H9 (cell line): ENCODE data around the gene CAPG. TPM values are rescaled to one million over a fixed set of nuclear protein-coding genes. Genes with fewer than 3 reads are reported as not detected.

ENCODE experiments used
- DNase-seq: peaks from one replicate; pipeline ENCODE4 v3.0.0-alpha.2; 2017
- H2AFZ ChIP-seq: one replicate; pipeline ENCODE4 v1.6.1; 2013; ENCODE audit warnings: mild to moderate bottlenecking, low read length, control low read depth, moderate library complexity
- H2AK5ac ChIP-seq: 2 replicates; pipeline ENCODE4 v1.6.1; 2013; ENCODE audit warnings: low read length, control low read depth, mixed read lengths; ENCODE audit not compliant: insufficient read length
- H2BK120ac ChIP-seq: one replicate; pipeline ENCODE4 v1.6.1; 2013; ENCODE audit warnings: low read depth, mild to moderate bottlenecking, low read length, control low read depth, inconsistent platforms; ENCODE audit not compliant: poor library complexity, severe bottlenecking
- H2BK12ac ChIP-seq: 2 replicates; pipeline ENCODE4 v1.6.1; 2013; ENCODE audit warnings: low read length, control low read depth, mixed read lengths, low read depth; ENCODE audit not compliant: insufficient read length
- H2BK15ac ChIP-seq: 2 replicates; pipeline ENCODE4 v1.6.1; 2013; ENCODE audit warnings: low read depth, low read length, control low read depth
- H2BK20ac ChIP-seq: one replicate; pipeline ENCODE4 v1.6.1; 2013; ENCODE audit warnings: low read depth, mild to moderate bottlenecking, low read length, control low read depth, inconsistent platforms; ENCODE audit not compliant: poor library complexity, severe bottlenecking
- H2BK5ac ChIP-seq: 2 replicates; pipeline ENCODE4 v1.6.1; 2013; ENCODE audit warnings: low read length, control low read depth, mixed read lengths; ENCODE audit not compliant: insufficient read length
- H3K14ac ChIP-seq: 2 replicates; pipeline ENCODE4 v1.6.1; 2013; ENCODE audit warnings: low read length, control low read depth; ENCODE audit not compliant: insufficient read depth
- H3K18ac ChIP-seq: 2 replicates; pipeline ENCODE4 v1.6.1; 2013; ENCODE audit warnings: low read depth, mild to moderate bottlenecking, mixed read lengths, low read length, control low read depth; ENCODE audit not compliant: insufficient read length
- H3K23ac ChIP-seq: 2 replicates; pipeline ENCODE4 v1.6.1; 2013; ENCODE audit warnings: low read length, control low read depth, mixed read lengths, low read depth; ENCODE audit not compliant: insufficient read length
- H3K23me2 ChIP-seq: 2 replicates; pipeline ENCODE4 v1.6.1; 2013; ENCODE audit warnings: low read depth, mild to moderate bottlenecking, mixed read lengths, low read length, control low read depth; ENCODE audit not compliant: insufficient read length, poor library complexity, severe bottlenecking
- H3K27ac ChIP-seq: 2 replicates; pipeline ENCODE4 v1.5.1; 2013; ENCODE audit warnings: low read length, control low read depth, mixed read lengths, low read depth; ENCODE audit not compliant: insufficient read length
- H3K27me3 ChIP-seq: 2 replicates; pipeline ENCODE4 v1.6.1; 2013; ENCODE audit warnings: low read length, control low read depth, inconsistent platforms; ENCODE audit not compliant: insufficient read depth
- H3K4ac ChIP-seq: 2 replicates; pipeline ENCODE4 v1.6.1; 2013; ENCODE audit warnings: low read depth, mild to moderate bottlenecking, control low read depth, inconsistent platforms, low read length, moderate library complexity
- H3K4me1 ChIP-seq: 2 replicates; pipeline ENCODE4 v1.6.1; 2013; ENCODE audit warnings: low read length, control low read depth, inconsistent platforms; ENCODE audit not compliant: insufficient read depth
- H3K4me2 ChIP-seq: 2 replicates; pipeline ENCODE4 v1.6.1; 2013; ENCODE audit warnings: low read length, control low read depth, mixed read lengths; ENCODE audit not compliant: insufficient read length, insufficient read depth
- H3K56ac ChIP-seq: 2 replicates; pipeline ENCODE4 v1.6.1; 2013; ENCODE audit warnings: low read depth, mild to moderate bottlenecking, mixed read lengths, low read length, control low read depth; ENCODE audit not compliant: insufficient read length
- H3K79me1 ChIP-seq: 2 replicates; pipeline ENCODE4 v1.6.1; 2013; ENCODE audit warnings: low read depth, mild to moderate bottlenecking, moderate library complexity, low read length, control low read depth, inconsistent platforms; ENCODE audit not compliant: insufficient read depth, poor library complexity, severe bottlenecking
- H3K79me2 ChIP-seq: 2 replicates; pipeline ENCODE4 v1.6.1; 2013; ENCODE audit warnings: low read length, control low read depth, inconsistent platforms; ENCODE audit not compliant: insufficient read depth
- H3K9ac ChIP-seq: 2 replicates; pipeline ENCODE4 v1.6.1; 2013; ENCODE audit warnings: low read length, control low read depth, mixed read lengths; ENCODE audit not compliant: insufficient read length; ENCODE audit errors: extremely low read depth
- H3K9me3 ChIP-seq: one replicate; pipeline ENCODE4 v1.6.1; 2013; ENCODE audit warnings: low read depth, low read length, inconsistent platforms; ENCODE audit not compliant: control insufficient read depth
- H3T11ph ChIP-seq: one replicate; pipeline ENCODE4 v1.6.1; 2013; ENCODE audit warnings: mild to moderate bottlenecking, low read length, control low read depth, inconsistent platforms
- H4K20me1 ChIP-seq: one replicate; pipeline ENCODE4 v1.6.1; 2013; ENCODE audit not compliant: control insufficient read depth, insufficient read length, insufficient read depth
- H4K5ac ChIP-seq: 2 replicates; pipeline ENCODE4 v1.6.1; 2013; ENCODE audit warnings: low read depth, mild to moderate bottlenecking, mixed read lengths, low read length, control low read depth; ENCODE audit not compliant: insufficient read length
- H4K8ac ChIP-seq: replicated peaks from 2 replicates; pipeline ENCODE4 v1.6.1; 2013; ENCODE audit warnings: low read length, control low read depth, mixed read lengths, low read depth; ENCODE audit not compliant: insufficient read length
- H4K91ac ChIP-seq: 2 replicates; pipeline ENCODE4 v1.6.1; 2013; ENCODE audit warnings: low read depth, mild to moderate bottlenecking, moderate library complexity, mixed read lengths, low read length, control low read depth; ENCODE audit not compliant: insufficient read length
- H3K27ac Mint-ChIP-seq, 3 experiments: 2 replicates in 2 of 3; 3 replicates in 1 of 3; pipeline ENCODE4 v1.8.0; 2020 to 2021; ENCODE audit warnings: mixed read lengths in 3 of 3, mild to moderate bottlenecking in 1 of 3, moderate library complexity in 1 of 3
- H3K27me3 Mint-ChIP-seq: 2 replicates; pipeline ENCODE4 v1.8.0; 2021; ENCODE audit warnings: low read depth, mild to moderate bottlenecking, moderate library complexity, mixed read lengths
- H3K36me3 Mint-ChIP-seq, 3 experiments: 2 replicates in 2 of 3; 3 replicates in 1 of 3; pipeline ENCODE4 v1.8.0; 2020 to 2021; ENCODE audit warnings: low read depth in 3 of 3, mixed read lengths in 3 of 3; ENCODE audit not compliant: insufficient read depth in 1 of 3
- H3K4me1 Mint-ChIP-seq, 2 experiments: 2 replicates each; pipeline ENCODE4 v1.8.0; 2020; ENCODE audit warnings: mixed read lengths in 2 of 2
- H3K4me3 Mint-ChIP-seq, 2 experiments: 2 replicates in 1 of 2; 3 replicates in 1 of 2; pipeline ENCODE4 v1.8.0; 2020 to 2021; ENCODE audit warnings: mild to moderate bottlenecking in 2 of 2, mixed read lengths in 2 of 2, moderate library complexity in 1 of 2
- H3K9me3 Mint-ChIP-seq, 2 experiments: 2 replicates in 1 of 2; 3 replicates in 1 of 2; pipeline ENCODE4 v1.8.0; 2020; ENCODE audit warnings: mild to moderate bottlenecking in 2 of 2, mixed read lengths in 2 of 2, moderate library complexity in 1 of 2
- WGBS: extraction: QIAGEN DNeasy Blood & Tissue Kit; methylation state at CpG from one replicate; pipeline ENCODE4 v1.1.7; 2013; ENCODE audit warnings: missing lambda C conversion rate, low lambda C conversion rate, mixed read lengths; ENCODE audit not compliant: insufficient read length; ENCODE audit errors: extremely low coverage; 5-methylcytosine and 5-hydroxymethylcytosine counted together
- total RNA-seq: library from RNA; stranded (reverse); gene quantifications from 2 replicates; pipeline ENCODE4 v1.2.1, GENCODE V29; 2021
- TF ChIP-seq, protein P1 (sequence below): fragments of 200-600 bp; sonication (generic); conservative IDR thresholded peaks from 3 replicates; pipeline ENCODE4 v1.8.0; 2021; ENCODE audit warnings: antibody characterized with exemption, mild to moderate bottlenecking

Gene CAPG
- total RNA-seq, 1 experiment from 2014 or later = 72.8 TPM

DNA sequence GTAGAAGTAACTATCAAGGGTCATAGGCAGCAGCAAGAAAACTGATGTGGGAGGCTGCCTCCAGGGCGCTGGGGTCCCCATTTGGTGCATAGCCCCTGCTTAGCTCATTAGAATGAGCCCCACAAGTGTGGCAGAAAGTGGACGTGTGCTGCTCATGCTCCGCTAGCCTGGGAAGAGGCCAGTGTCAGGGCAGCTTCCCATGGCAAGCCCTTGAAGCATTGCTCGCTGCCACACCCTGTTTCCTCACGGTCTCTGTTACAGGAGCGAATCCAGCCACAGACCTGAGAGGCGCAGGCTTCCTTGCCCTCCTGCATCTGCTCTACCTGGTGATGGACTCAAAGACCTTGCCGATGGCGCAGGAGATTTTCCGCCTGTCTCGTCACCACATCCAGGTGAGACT lies 33.1 kb downstream of the CAPG start:
- Mint-ChIP-seq H3K27ac (no peak overlapping the region), H3K4me1 (no peaks in the 10 kb centered on the region), H3K9me3 (peaks cover 16 to 19% of the 10 kb centered on the region in 2 experiments), H3K4me3 (no peak overlapping the region), H3K27me3 (no peaks in the 10 kb centered on the region), H3K36me3 (peaks cover 26 to 48% (median 38%) of the 10 kb centered on the region in 3 experiments)
- Histone ChIP-seq H3K23ac (no peak overlapping the region), H3K14ac (no peak overlapping the region), H4K91ac (no peak overlapping the region), H3K79me2 (no peaks in the 10 kb centered on the region), H2AFZ (no peak overlapping the region), H3K4ac (no peak overlapping the region), H2BK15ac (no peak overlapping the region), H4K5ac (no peak overlapping the region), H4K8ac (no peak overlapping the region), H3K79me1 (no peaks in the 10 kb centered on the region), H3K23me2 (no peaks in the 10 kb centered on the region), H3K9me3 (no peaks in the 10 kb centered on the region), H3K4me1 (no peaks in the 10 kb centered on the region), H2BK12ac (no peak overlapping the region), H3T11ph (no peak overlapping the region), H3K27ac (no peak overlapping the region), H3K4me2 (no peak overlapping the region), H2BK120ac (no peak overlapping the region), H3K18ac (no peak overlapping the region), H2AK5ac (no peak overlapping the region), H3K56ac (no peak overlapping the region), H3K27me3 (no peaks in the 10 kb centered on the region), H4K20me1 (no peaks in the 10 kb centered on the region), H2BK5ac (no peak overlapping the region), H2BK20ac (no peak overlapping the region), H3K9ac (no peak overlapping the region)
- no CpG with 5 or more reads among the region's 11 CpGs for WGBS
- TF ChIP-seq, protein P1, sequence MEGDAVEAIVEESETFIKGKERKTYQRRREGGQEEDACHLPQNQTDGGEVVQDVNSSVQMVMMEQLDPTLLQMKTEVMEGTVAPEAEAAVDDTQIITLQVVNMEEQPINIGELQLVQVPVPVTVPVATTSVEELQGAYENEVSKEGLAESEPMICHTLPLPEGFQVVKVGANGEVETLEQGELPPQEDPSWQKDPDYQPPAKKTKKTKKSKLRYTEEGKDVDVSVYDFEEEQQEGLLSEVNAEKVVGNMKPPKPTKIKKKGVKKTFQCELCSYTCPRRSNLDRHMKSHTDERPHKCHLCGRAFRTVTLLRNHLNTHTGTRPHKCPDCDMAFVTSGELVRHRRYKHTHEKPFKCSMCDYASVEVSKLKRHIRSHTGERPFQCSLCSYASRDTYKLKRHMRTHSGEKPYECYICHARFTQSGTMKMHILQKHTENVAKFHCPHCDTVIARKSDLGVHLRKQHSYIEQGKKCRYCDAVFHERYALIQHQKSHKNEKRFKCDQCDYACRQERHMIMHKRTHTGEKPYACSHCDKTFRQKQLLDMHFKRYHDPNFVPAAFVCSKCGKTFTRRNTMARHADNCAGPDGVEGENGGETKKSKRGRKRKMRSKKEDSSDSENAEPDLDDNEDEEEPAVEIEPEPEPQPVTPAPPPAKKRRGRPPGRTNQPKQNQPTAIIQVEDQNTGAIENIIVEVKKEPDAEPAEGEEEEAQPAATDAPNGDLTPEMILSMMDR = no peak
- DNase-seq = no peak
